ENCODE measurements around the gene GOLPH3L.
"Not testable (repeated sequence)": the region's sequence is repeated elsewhere in the genome, so short reads cannot be mapped to it uniquely, and the experiment has no call there.

The GOLPH3L gene

DNA sequence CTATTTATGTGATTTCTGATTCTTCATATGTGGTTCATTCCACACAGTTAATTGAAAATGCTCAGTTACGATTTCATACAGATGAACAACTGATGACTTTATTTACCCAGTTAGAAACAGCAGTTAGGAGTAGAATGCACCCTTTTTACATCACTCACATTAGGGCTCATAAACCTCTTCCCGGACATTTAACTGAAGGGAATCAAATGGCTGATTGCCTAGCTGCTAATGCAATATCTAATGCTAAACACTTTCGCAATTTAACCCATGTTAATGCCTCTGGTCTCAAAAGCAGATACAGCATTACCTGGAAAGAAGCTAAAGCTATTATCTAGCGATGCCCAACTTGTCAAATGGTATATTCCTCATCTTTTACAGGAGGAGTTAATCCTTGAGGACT is 39.9 kb downstream of the GOLPH3L start:
- not testable (repeated sequence) for DNase-seq (ENCODE audit: low read depth in 2 of 2)

GRCh38 chr1:150654635-150655034 is 42.3 kb downstream of the GOLPH3L start:
- DNase-seq (ENCODE audit: low read depth in 2 of 2) = not testable (repeated sequence)

- no peak for DNase-seq (ENCODE audit: low read depth in 2 of 2)
Measured at GRCh38 chr1:150650193-150650592, 46.8 kb downstream of the GOLPH3L start.

GRCh38 chr1:150649441-150650075 is 47.4 kb downstream of the GOLPH3L start:
- no peak for DNase-seq (ENCODE audit: low read depth in 2 of 2)

DNA sequence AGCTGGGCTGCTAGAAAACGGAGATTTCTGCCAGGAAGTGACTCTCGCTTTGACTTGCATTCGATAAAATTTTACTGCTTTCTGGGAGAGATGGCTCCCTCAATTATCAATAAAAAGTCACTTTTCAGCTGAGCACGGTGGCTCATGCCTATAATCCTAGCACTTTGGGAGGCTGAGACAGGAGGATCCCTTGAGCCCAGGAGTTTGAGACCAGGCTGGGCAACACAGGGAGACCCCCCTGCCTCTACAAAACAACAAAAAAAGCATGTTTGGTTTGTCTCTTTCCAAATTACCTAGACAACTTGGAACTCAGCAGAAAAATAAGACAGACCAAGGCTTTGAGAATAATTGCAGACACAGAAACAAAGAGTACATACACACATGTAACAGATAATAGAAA is 54.7 kb downstream of the GOLPH3L start:
- DNase-seq (ENCODE audit: low read depth in 2 of 2) = no peak

DNA sequence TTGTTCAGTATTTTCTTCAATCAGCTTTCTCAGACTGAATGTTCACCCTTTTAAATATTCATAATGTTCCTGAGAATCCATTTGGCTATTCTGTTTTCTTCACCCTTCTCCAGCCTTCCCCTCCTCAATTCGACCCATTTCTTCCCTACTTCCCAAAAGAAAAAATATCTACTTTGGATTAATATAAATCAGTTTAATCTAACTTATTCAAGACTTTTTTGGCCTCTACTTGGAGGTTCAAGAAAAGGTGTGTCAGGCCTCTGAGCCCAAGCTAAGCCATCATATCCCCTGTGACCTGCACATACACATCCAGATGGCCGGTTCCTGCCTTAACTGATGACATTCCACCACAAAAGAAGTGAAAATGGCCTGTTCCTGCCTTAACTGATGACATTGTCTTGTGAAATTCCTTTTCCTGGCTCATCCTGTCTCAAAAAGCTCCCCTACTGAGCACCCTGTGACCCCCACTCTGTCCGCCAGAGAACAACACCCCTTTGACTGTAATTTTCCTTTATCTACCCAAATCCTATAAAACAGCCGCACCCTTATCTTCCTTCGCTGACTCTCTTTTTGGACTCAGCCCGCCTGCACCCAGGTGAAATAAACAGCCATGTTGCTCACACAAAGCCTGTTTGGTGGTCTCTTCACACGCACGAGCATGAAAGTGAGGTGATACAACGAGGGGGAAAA is 55.7 kb downstream of the GOLPH3L start:
- not testable (repeated sequence) for DNase-seq (ENCODE audit: low read depth in 2 of 2)

- not testable (repeated sequence) for DNase-seq (ENCODE audit: low read depth in 2 of 2)
Measured at GRCh38 chr1:150638430-150638829, 58.5 kb downstream of the GOLPH3L start.

DNA sequence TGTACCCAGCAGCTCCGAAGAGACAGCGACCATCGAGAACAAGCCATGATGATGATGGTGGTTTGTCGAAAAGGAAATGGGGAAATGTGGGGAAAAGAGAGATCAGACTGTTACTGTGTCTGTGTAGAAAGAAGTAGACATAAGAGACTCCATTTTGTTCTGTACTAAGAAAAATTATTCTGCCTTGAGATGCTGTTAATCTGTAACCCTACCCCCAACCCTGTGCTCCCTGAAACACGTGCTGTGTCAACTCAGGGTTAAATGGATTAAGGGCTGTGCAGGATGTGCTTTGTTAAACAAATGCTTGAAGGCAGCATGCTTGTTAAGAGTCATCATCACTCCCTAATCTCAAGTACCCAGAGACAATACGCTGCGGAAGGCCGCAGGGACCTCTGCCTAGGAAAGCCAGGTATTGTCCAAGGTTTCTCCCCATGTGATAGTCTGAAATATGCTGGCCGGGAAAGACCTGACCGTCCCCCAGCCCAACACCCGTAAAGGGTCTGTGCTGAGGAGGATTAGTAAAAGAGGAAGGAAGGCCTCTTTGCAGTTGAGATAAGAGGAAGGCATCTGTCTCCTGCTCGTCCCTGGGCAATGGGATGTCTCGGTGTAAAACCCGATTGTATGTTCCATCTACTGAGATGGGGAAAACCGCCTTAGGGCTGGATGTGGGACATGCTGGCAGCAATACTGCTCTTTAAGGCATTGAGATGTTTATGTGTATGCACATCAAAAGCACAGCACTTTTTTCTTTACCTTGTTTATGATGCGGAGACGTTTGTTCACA is 61.9 kb downstream of the GOLPH3L start:
- not testable (repeated sequence) for DNase-seq (ENCODE audit: low read depth in 2 of 2)

GRCh38 chr1:150629115-150629928 is 67.6 kb downstream of the GOLPH3L start, which contains the start of gene ENSA:
Gene ENSA, minus strand, starts transcription at chr1:150629612. Its CDS starts 142 bp downstream, at chr1:150629470.
- DNase-seq (ENCODE audit: low read depth in 2 of 2) = peak; percentile 89 to 90

- no peak for DNase-seq (ENCODE audit: low read depth in 2 of 2)
Measured at GRCh38 chr1:150628766-150629114, 68.2 kb downstream of the GOLPH3L start.

- no peak for DNase-seq (ENCODE audit: low read depth in 2 of 2)
Measured at GRCh38 chr1:150627826-150628410, 69.0 kb downstream of the GOLPH3L start.

GRCh38 chr1:150626150-150626549 is 70.8 kb downstream of the GOLPH3L start:
- DNase-seq (ENCODE audit: low read depth in 2 of 2) = peak in 1 of 2 donors; percentile 35

DNA sequence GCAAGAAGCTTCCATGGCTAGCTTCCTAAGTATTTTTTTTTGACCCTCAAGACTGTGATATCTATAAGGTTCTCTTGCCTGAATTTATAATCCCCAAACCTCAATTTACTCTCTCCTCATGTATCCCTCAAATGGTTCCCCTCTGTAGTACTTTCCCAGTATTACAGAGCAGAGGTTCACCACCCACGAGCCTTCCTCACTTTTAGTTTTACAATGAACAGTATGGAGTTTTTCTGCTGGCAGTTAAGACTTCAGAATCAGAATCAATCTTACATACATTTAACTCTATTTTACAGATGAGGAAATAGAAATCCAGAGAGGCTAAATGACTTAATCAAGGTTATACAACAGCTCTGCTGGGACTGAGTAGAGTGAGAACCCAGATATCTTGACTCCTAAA is 72.4 kb downstream of the GOLPH3L start:
- DNase-seq (ENCODE audit: low read depth in 2 of 2) = not testable (repeated sequence)

GRCh38 chr1:150624134-150624533 is 72.8 kb downstream of the GOLPH3L start:
- not testable (repeated sequence) for DNase-seq (ENCODE audit: low read depth in 2 of 2)

DNA sequence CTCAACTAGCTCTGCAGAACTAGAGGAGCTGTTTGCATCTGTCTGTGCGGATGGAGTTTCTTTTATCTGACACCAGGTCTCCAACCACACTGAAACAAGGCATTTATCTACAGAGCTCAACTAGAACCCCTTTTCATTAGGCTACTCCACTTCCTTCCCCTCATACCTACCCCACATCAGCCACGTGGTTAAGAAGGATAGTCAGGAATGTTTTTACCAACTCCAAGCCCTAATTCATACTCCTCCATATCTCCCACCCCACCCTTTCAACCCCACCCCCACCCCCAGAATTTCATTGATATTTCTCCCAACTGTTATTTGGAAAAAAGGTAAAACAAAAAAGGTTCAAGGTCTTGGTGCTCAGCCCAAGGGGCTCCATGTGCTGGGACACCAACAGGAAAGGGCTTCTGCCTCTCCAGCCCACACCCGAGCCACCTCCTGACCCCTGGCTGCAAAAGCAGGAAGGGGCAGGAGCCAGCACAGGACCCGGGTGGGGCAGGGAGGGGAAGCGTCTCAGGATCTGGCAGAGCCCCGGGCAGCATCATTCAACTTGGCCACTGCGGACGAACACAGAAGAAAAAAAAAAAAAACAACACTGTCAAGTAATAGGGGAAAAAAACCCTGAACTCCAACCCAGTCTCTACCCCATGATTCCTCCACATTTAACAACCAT is 74.5 kb downstream of the GOLPH3L start:
- no peak for DNase-seq (ENCODE audit: low read depth in 2 of 2)

GRCh38 chr1:150621497-150622302 is 75.3 kb downstream of the GOLPH3L start:
- peak in 1 of 2 donors; percentile 32 for DNase-seq (ENCODE audit: low read depth in 2 of 2)

DNA sequence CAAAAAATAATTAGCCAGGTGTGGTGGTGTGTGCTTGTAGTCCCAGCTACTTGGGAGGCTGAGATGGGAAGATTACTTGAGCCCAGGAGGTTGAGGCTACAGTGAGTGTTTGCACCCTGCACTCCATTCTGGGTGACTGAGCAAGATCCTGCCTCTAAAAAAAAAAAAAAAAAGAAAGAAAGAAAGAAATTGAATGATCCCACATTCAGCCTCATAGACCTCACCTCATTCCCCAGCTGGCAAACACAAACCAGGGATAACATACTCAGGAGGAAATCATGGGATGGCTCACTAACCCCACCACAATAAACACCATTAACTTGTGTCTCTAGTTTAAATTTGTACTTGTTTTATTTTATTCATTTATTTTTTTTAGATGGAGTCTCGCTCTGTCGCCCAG is 76.0 kb downstream of the GOLPH3L start:
- DNase-seq (ENCODE audit: low read depth in 2 of 2) = no peak

DNA sequence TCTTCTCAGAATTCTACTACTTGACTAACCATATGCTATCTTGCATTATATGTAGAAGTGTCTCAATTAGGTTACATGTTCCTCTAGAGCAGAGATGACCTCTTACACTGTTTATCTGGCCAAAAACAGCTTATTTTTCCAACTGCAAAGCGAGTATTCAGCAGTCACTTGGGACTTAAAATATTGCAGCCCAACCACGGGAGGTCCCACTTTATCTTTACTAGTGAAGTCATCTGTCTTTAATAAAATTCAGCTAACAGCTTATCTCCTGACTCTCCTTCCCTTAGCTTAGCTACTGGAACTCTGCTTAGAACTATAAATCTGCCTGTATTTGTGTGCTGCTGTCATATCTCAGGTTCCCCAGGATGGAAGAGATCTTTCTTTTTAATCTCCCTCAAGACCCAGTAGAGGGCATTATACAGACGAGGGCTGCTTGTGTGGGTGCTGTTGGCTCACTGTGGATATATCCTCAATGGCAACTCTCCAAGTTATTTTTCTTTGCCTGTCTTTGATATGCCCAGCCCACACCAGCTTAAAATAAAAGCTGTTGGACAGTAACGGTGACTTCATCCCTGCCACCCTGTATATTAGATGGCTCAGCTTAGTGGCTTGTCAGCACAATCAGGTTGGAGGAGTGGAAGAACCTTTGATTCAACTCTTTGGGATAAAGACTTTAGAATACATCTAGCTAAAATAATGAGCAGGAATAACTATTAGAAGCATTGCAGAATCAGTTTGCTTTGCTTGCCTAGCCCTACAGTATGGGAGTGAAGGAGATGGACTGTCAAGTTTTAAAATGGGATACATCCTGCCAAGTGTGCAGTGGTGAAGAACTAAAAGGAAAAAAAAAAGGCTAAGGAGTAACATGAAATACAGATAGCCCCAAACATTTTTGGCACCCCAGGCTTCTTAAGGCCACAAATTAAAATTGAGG is 77.1 kb downstream of the GOLPH3L start:
- no peak for DNase-seq (ENCODE audit: low read depth in 2 of 2)
